Measurements from ENCODE around the gene WDR73. TPM values are rescaled to one million over a fixed set of nuclear protein-coding genes. Genes with fewer than 3 reads are reported as not detected.

The WDR73 gene
- total RNA-seq, 1 donor from 2014 or later, result 51.8 TPM

- TF ChIP-seq, protein P1, sequence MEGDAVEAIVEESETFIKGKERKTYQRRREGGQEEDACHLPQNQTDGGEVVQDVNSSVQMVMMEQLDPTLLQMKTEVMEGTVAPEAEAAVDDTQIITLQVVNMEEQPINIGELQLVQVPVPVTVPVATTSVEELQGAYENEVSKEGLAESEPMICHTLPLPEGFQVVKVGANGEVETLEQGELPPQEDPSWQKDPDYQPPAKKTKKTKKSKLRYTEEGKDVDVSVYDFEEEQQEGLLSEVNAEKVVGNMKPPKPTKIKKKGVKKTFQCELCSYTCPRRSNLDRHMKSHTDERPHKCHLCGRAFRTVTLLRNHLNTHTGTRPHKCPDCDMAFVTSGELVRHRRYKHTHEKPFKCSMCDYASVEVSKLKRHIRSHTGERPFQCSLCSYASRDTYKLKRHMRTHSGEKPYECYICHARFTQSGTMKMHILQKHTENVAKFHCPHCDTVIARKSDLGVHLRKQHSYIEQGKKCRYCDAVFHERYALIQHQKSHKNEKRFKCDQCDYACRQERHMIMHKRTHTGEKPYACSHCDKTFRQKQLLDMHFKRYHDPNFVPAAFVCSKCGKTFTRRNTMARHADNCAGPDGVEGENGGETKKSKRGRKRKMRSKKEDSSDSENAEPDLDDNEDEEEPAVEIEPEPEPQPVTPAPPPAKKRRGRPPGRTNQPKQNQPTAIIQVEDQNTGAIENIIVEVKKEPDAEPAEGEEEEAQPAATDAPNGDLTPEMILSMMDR (conservative IDR thresholded peaks at IDR 0.05), result no peak
- Mint-ChIP-seq H3K9me3 (no peaks in the 10 kb centered on the region), H3K4me1 (ENCODE audit: unreplicated experiment) (peaks cover 9% of the 10 kb centered on the region), H3K36me3 (no peaks in the 10 kb centered on the region), H3K27ac (no peak overlapping the region), H3K4me3 (no peak overlapping the region), H3K27me3 (peaks cover 23% of the 10 kb centered on the region)
- no peak for DNase-seq (ENCODE audit: extremely low spot score, unreplicated experiment)
Observed at GRCh38 chr15:84591815-84592214, 62.3 kb downstream of the WDR73 start.

- TF ChIP-seq, protein P1 (conservative IDR thresholded peaks at IDR 0.05), result no peak
- no peak overlapping the region for H3K27ac Mint-ChIP-seq
- DNase-seq (ENCODE audit: extremely low spot score, unreplicated experiment), result no peak
- H3K9me3 Mint-ChIP-seq, result no peaks in the 10 kb centered on the region
- H3K4me3 Mint-ChIP-seq, result no peak overlapping the region
- H3K36me3 Mint-ChIP-seq, result no peaks in the 10 kb centered on the region
- peaks cover 9% of the 10 kb centered on the region for H3K4me1 Mint-ChIP-seq (ENCODE audit: unreplicated experiment)
- peaks cover 23% of the 10 kb centered on the region for H3K27me3 Mint-ChIP-seq
Observed at GRCh38 chr15:84590406-84590805, 63.7 kb downstream of the WDR73 start.

Other genes starting within 250 kb of the WDR73 start
- gene ZSCAN2, start 53.3 kb downstream of the WDR73 start, total RNA-seq (ENCODE audit: low replicate concordance), result 18.4 and 26.2 TPM in 2 replicates
- gene NMB, start 3.9 kb upstream of the WDR73 start, total RNA-seq (ENCODE audit: low replicate concordance), result 7.4 and 8.2 TPM in 2 replicates
- 178 and 185 TPM in 2 replicates for gene SEC11A, start 61.9 kb upstream of the WDR73 start, total RNA-seq (ENCODE audit: low replicate concordance)
- gene ZNF592, start 94.3 kb upstream of the WDR73 start, total RNA-seq (ENCODE audit: low replicate concordance), result 26.4 and 26.8 TPM in 2 replicates
- gene ALPK3, start 163.1 kb upstream of the WDR73 start, total RNA-seq (ENCODE audit: low replicate concordance), result 9.6 and 10.8 TPM in 2 replicates
- 0.19 and 0.31 TPM in 2 replicates for gene SLC28A1, start 230.4 kb upstream of the WDR73 start, total RNA-seq (ENCODE audit: low replicate concordance)